ENCODE data around the gene SETD1B.

The SETD1B gene

GRCh38 chr12:121769831-121770301, 33.9 kb upstream of the SETD1B start:
- Histone ChIP-seq H4K20me1 (ENCODE audit: insufficient read depth, low read length, poor library complexity, severe bottlenecking) (no peaks in the 10 kb centered on the region), H3K9me2 (replicated peaks; ENCODE audit: low read depth, low read length) (no peaks in the 10 kb centered on the region), H3K27me3 (ENCODE audit: insufficient read depth, low read length, poor library complexity, severe bottlenecking) (no peaks in the 10 kb centered on the region), H3K36me3 (ENCODE audit: insufficient read depth, low read length) (no peaks in the 10 kb centered on the region), H2AFZ (ENCODE audit: low read length) (no peak overlapping the region), H3K4me2 (ENCODE audit: low read depth, low read length, poor library complexity, severe bottlenecking) (no peak overlapping the region), H3F3A (ENCODE audit: low read depth) (no peaks in the 10 kb centered on the region), H3K9me3 (ENCODE audit: insufficient read depth, low read depth, low read length) (no peaks in the 10 kb centered on the region), H3K4me1 (ENCODE audit: insufficient read depth, low read length, poor library complexity, severe bottlenecking) (peaks cover 13% of the 10 kb centered on the region), H3K4me3 (ENCODE audit: low read length, poor library complexity, severe bottlenecking) (no peak overlapping the region), H3K9ac (ENCODE audit: low read depth, low read length, poor library complexity, severe bottlenecking) (no peak overlapping the region), H3K79me2 (ENCODE audit: insufficient read depth, low read length) (no peaks in the 10 kb centered on the region)
- TF ChIP-seq, protein P1, sequence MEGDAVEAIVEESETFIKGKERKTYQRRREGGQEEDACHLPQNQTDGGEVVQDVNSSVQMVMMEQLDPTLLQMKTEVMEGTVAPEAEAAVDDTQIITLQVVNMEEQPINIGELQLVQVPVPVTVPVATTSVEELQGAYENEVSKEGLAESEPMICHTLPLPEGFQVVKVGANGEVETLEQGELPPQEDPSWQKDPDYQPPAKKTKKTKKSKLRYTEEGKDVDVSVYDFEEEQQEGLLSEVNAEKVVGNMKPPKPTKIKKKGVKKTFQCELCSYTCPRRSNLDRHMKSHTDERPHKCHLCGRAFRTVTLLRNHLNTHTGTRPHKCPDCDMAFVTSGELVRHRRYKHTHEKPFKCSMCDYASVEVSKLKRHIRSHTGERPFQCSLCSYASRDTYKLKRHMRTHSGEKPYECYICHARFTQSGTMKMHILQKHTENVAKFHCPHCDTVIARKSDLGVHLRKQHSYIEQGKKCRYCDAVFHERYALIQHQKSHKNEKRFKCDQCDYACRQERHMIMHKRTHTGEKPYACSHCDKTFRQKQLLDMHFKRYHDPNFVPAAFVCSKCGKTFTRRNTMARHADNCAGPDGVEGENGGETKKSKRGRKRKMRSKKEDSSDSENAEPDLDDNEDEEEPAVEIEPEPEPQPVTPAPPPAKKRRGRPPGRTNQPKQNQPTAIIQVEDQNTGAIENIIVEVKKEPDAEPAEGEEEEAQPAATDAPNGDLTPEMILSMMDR (conservative IDR thresholded peaks at IDR 0.05; ENCODE audit: low read length), result no peak
- no peak for TF ChIP-seq EZH2phosphoT487 (IDR thresholded peaks at IDR 0.05; ENCODE audit: borderline replicate concordance)

DNA sequence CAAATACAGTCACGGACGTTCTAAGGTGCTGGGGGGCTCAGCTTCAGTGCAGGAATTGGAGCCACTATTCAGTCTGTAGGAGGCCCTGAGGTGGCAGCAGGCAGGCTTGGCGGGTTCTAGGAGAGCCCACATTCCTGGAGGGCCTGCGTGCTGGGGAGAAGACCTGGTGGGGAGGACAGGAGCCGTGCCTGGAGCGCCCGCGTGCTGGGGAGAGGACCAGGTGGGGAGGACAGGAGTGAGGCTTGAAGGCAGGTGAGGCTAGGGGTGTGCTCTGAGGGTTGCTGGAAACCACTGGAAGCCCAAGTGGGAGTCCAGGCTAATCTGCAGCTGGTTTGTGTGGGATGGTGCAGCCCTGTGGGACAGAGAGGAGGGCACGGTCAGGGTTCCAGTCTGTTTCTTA, 33.4 kb upstream of the SETD1B start:
- Histone ChIP-seq H3K9me2 (replicated peaks; ENCODE audit: low read depth, low read length) (no peaks in the 10 kb centered on the region), H3K4me2 (ENCODE audit: low read depth, low read length, poor library complexity, severe bottlenecking) (no peak overlapping the region), H3K27me3 (ENCODE audit: insufficient read depth, low read length, poor library complexity, severe bottlenecking) (no peaks in the 10 kb centered on the region), H3K36me3 (ENCODE audit: insufficient read depth, low read length) (no peaks in the 10 kb centered on the region), H3K9me3 (ENCODE audit: insufficient read depth, low read depth, low read length) (no peaks in the 10 kb centered on the region), H3K9ac (ENCODE audit: low read depth, low read length, poor library complexity, severe bottlenecking) (no peak overlapping the region), H3K4me1 (ENCODE audit: insufficient read depth, low read length, poor library complexity, severe bottlenecking) (peaks cover 13% of the 10 kb centered on the region), H3F3A (ENCODE audit: low read depth) (no peaks in the 10 kb centered on the region), H3K4me3 (ENCODE audit: low read length, poor library complexity, severe bottlenecking) (no peak overlapping the region), H2AFZ (ENCODE audit: low read length) (no peak overlapping the region), H4K20me1 (ENCODE audit: insufficient read depth, low read length, poor library complexity, severe bottlenecking) (no peaks in the 10 kb centered on the region), H3K79me2 (ENCODE audit: insufficient read depth, low read length) (no peaks in the 10 kb centered on the region)
- TF ChIP-seq, protein P1 (conservative IDR thresholded peaks at IDR 0.05; ENCODE audit: low read length), result no peak
- TF ChIP-seq EZH2phosphoT487 (IDR thresholded peaks at IDR 0.05; ENCODE audit: borderline replicate concordance), result no peak

DNA sequence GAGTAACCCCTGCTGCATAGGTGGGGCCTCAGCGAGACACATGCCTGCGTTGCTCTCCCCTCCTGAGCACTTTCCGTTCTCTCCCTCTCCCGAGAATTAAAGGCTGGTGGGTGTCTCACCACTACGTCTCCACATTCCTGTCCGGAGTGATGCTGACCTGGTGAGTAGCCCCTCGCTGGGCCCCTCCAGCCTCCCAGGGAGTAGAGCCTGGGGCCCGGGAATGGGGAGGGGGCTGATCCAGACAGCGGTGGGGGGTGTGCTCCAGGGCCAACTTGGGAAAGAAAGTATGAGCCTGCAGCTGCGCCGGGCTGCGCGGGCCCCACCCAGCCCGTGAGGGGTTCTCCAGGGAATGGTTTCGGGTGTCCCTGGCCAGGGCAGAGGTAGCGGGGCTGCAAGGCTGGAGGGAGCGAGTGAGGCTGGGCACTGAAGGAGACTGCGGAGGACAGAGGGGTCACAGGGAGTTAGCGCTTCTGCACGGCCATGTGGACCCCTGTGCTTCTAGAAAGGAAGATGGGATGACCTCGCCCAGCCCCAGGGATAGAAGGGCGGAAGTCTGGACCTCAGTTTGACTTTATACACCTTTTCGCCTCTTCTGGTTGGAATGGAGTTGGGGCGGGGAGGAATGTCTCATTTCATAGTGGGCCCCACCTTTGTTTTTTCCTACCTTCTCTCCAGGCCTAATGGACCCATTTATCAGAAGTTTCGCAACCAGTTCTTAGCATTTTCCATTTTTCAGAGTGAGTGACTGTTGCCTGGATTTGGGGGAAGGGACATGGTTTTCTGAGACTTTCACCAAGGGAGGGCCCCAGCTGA, 32.8 kb upstream of the SETD1B start:
- Histone ChIP-seq H3K4me3 (ENCODE audit: low read length, poor library complexity, severe bottlenecking) (no peak overlapping the region), H3F3A (ENCODE audit: low read depth) (no peaks in the 10 kb centered on the region), H3K9ac (ENCODE audit: low read depth, low read length, poor library complexity, severe bottlenecking) (no peak overlapping the region), H2AFZ (ENCODE audit: low read length) (no peak overlapping the region), H3K36me3 (ENCODE audit: insufficient read depth, low read length) (no peaks in the 10 kb centered on the region), H3K9me3 (ENCODE audit: insufficient read depth, low read depth, low read length) (no peaks in the 10 kb centered on the region), H3K9me2 (replicated peaks; ENCODE audit: low read depth, low read length) (no peaks in the 10 kb centered on the region), H3K4me2 (ENCODE audit: low read depth, low read length, poor library complexity, severe bottlenecking) (no peak overlapping the region), H3K27me3 (ENCODE audit: insufficient read depth, low read length, poor library complexity, severe bottlenecking) (no peaks in the 10 kb centered on the region), H3K79me2 (ENCODE audit: insufficient read depth, low read length) (no peaks in the 10 kb centered on the region), H3K4me1 (ENCODE audit: insufficient read depth, low read length, poor library complexity, severe bottlenecking) (peaks cover 13% of the 10 kb centered on the region), H4K20me1 (ENCODE audit: insufficient read depth, low read length, poor library complexity, severe bottlenecking) (no peaks in the 10 kb centered on the region)
- TF ChIP-seq, protein P1 (conservative IDR thresholded peaks at IDR 0.05; ENCODE audit: low read length), result no peak
- TF ChIP-seq EZH2phosphoT487 (IDR thresholded peaks at IDR 0.05; ENCODE audit: borderline replicate concordance), result no peak
